Activated T-cell treated with anti-CD3 and anti-CD28 coated beads for 24 hours (primary cell): ENCODE results near the gene SCN7A.
"Not testable (repeated sequence)": the region's sequence is repeated elsewhere in the genome, so short reads cannot be mapped to it uniquely, and the experiment has no call there.

Source experiments
- DNase-seq: peaks from one replicate; pipeline ENCODE4 v3.0.0-alpha.2; 2020; ENCODE audit warnings: low read depth

SCN7A gene

GRCh38 chr2:166360426-166360825, 133.6 kb downstream of the SCN7A start:
- DNase-seq, result no peak

DNA sequence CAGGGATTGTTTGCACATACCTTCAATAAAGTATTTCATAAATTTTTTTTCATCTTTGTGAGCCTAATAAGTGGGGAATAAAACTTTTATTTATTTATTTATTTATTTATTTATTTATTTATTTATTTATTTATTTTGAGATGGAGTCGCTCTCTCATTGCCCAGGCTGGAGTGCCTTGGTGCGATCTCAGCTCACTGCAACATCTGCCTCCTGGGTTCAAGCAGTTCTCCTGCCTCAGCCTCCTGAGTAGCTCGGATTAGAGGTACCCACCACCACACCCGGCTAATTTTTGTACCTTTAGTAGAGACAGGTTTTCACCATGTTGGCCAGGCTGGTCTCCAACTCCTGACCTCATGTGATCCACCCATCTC, 136.1 kb downstream of the SCN7A start:
- not testable (repeated sequence) for DNase-seq

DNA sequence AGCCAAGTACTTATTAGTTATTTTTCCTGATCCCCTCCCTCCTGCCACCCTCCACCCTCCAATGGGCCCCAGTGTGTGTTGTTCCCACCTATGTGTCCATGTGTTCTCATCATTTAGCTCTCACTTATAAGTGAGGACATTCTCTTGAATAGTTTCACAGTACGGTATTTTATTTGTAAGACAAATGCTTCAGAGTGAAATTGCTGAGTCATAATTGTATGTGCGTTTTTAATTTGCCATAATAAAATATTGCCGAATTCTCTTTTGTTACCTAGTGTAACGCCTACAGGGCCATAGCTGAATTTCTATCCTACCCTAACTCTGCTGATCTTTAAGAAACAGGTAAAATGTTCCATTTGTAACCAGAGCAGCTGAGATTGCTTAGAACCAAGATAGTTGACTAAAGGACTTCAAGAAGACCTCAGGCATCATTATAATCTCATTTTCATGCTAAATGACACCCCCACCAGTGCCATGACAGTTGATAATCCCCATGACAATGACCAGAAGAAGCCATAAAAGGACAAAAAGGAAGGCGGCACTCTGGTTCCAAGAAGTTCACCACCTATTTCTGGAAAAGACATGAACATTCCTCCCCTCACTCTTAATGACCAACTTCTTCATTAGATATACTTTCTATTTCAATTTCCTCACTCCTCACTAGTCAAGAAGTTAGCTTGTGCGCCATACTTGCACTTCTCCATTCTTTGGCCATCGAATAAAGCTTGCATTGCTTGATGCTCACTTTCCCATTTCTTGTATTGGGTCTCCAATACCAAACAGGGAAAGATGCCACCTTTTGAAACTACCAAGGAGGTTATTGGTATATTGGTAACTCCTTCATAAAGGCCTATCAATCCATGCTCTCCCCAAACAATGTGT, 136.7 kb downstream of the SCN7A start:
- no peak for DNase-seq
